NCI-H1092 treated with DMSO at 0.1 percent for 48 hours (cell line): ENCODE measurements around the gene ZNHIT1.

Experiments used
- DNase-seq: peaks from one replicate; lab custom pipeline; 2025; lab: John Stamatoyannopoulos, UW

Gene ZNHIT1

DNA sequence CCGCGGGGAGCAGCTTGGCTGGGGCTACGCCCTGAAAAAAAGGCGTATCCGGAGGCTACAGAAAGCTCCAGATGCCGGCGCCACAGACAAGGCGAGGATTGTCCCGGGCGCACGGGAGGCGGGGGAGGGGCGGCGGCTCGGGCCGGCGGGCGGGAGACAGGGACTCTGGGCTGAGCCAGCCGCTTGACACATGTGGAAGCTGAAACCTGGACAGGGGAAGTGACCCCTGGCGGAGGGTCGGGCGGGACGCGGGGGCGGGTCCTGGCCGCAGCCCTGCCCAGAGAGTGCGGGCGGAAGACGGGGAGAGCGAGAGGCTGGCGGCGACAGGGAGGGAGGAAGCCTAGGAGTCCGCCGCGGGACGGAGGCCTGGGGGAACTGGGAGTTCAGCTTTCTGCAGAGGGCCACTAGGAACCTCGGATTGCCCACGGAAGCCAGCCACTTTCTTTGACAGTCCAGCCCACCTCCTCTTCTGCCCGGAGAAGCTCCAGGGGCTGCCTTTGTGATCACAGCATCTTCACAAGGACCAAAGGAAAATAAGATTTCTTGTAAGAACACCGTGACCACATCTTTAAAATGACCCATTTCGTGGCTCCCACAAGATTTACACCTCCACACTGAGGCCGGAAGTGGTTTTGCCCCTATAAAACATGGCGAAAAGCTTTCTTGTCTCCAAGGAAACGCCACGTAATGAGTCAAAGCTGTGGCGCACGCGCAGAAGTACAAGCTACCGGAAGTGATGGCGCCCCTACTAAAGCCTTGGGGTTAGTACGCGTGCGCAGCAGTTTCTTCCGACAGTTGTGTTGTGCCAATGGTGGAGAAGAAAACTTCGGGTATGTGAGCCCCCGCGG lies at the start of gene ZNHIT1, which contains the start of gene PLOD3:
ZNHIT1 (plus strand) TSS at position 778 of the 848 bp plus-strand sequence; CDS start at position 809, 31 bp downstream.
PLOD3 (minus strand) TSS at position 194 of the 848 bp plus-strand sequence. CDS start 307 bp downstream, outside the sequence.
- DNase-seq, result peak; percentile 99

- no peak for DNase-seq
These were observed 49.4 kb upstream of the ZNHIT1 start for GRCh38 chr7:101168412-101169049.

- no peak for DNase-seq
These were observed 48.7 kb upstream of the ZNHIT1 start for GRCh38 chr7:101169110-101169837.

GRCh38 chr7:101169838-101170551 lies 48.0 kb upstream of the ZNHIT1 start:
- DNase-seq, result peak; percentile 69

DNA sequence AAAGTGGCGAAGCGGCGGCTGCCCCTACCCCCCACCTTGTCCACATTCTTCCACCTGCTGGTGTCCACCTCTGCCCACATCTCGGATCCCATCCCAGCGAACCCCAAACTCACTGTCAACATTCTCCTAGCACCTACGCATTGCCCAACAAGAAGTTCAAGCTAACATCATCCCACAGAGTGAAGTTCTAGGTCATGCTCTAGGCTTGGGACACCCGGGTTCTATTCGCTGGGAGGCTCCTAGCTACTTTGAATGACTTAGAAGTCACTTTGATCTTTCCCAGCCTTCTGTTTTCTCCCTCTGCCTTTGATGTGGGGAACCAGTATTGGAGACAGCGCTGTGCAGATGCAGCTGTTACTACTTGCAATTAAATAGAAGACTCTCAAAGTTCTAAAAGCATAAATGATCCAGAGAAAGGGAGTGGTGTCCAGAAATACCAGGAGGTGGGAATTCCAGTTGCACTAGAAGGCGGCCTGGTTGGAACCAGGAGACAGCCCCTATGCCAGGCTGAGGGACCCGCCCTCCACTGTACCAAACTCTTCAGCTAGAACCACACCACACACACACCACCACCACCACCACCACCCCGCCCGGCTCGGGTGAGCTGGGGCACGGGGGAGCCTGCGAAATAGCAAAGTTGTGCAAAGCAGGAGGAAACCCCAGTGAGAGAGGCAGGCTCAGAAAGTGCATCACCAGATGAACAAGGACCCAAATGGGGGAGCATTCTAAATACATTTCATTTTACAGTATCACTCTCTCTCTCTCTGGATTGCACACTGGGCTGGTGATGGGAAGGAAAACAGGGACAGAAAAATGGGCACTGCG lies 47.1 kb upstream of the ZNHIT1 start:
- no peak for DNase-seq

- no peak for DNase-seq
These were observed 46.5 kb upstream of the ZNHIT1 start for GRCh38 chr7:101171442-101171837.

DNA sequence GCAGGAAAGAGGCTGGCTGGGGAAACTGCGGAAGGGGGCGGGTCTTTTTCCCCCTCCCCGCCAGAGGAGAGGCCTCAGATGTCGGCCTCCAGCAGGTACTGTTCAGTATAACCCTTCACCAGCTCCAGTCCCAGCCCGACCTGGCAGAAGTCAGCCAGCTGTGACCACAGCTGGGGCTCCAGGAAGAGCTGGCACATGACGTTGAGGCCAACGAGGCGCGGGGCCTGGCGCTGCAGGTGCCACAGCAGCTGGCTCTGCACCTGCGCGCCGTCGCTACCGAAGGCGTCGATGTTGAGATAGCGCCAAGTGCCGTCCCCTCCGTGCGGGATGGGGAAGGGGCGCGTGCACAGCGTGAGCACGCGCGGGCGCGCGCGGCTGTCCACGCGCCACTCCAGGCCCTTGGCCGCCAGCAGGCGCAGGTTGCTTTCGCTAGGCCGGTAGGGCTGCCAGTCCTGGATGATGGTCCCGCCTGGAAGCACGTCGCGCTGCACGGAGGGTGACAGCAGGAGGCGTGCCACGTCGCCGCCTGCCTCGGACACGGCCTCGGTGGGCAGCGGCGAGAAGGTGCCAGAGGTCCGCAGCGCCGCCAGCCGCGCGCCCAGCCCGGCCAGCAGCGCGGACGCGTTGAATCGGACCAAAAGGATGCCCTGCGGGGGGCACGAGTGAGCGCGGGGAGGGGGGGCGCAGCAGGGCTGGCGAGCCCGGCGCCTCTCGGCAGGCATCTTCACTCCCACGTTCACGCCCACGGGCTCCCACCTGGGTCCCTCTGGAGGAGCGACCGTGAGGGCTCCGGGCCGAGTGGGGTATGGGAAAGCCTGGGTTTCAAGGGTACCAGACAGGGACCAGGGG lies 45.7 kb upstream of the ZNHIT1 start:
- DNase-seq, result peak; percentile 53

- DNase-seq, result peak; percentile 92
These were observed 44.9 kb upstream of the ZNHIT1 start for GRCh38 chr7:101172854-101173751.

- no peak for DNase-seq
These were observed 44.2 kb upstream of the ZNHIT1 start for GRCh38 chr7:101173752-101174244.

DNA sequence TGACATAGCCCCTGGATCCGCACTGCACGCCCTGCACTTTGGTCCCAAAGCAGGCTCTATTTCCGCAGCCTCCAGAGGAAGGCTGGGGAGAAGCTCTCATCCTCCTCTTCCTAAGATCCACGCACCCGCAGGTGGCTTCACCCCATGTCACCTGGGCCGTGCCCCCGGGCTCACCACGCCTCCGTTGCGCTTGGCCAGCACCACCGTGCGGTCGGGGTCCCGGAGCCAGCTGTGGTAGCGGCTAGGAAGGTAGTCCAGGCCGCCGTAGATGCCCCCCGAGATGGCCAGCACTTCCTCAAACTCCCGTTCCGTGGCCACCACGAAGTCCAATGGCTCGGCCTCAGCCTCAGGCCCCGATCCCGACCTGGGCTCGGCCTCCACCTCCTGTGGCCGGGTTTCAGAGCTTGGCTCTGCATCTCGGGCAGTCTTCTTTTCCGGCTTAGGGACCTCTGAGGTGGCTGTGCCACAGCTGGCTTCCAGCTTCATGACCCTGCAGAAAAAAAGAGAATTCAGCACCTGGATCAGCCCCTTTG lies 43.6 kb upstream of the ZNHIT1 start:
- DNase-seq, result no peak

- no peak for DNase-seq
These were observed 42.3 kb upstream of the ZNHIT1 start for GRCh38 chr7:101175664-101176063.

DNA sequence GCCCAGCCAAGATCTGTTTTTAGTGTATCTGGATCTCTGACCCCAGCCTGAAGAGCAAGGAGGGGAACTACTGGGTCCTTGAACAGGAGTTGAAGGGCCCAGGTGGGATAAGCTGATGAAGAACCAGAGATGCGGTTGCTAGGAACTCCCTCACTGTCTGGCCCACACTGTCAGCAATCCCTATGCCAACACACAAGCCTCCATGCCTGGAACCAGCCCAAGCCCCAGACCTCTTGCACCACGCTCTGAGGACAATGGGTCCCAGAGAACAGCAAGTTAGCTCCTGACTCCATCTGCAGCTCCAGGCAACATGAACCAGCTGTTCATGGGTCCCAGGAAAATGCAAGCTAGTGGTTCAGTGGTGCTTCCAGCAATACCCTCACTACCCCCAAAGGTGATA lies 40.3 kb upstream of the ZNHIT1 start:
- DNase-seq, result no peak

DNA sequence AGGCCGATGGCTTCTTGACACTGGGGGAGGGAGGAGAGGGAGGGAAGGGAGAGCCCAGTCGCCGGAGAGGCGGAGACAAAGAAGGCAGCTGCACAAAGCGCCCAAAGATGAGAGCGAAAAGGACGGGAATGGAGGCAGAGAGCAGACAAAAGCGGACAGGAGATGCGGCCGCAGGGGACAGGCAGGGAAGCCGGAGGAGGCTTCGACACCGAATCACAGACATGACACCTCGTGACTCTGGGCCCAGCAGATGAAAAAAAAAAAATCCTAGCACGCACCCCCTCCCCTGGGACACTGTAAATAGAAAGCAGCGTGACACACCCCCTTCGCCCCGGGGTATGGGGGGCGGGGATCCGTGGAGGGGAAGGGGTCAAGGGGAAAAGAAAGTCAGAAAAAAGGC lies 38.8 kb upstream of the ZNHIT1 start:
- peak; percentile 61 for DNase-seq

DNA sequence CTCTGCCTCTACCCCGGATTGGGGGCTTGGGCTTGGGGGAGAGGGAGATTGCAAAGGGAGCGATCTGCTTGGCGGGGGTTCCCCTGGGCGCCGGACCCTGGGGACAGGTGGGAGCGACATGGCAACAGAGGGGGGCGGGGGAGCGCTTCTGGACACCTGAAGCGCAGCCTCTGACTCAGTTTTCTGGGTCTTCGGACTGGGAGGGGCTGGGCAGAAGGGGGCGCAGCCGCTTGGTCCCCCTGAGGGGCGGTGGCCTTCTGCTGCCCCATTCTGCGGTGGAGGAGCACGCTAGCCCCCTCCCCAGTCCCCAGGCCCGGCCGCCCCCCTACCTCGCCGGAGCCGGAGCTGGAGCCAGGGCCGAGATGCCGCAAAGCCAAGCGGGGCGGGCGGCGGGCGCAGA lies 38.3 kb upstream of the ZNHIT1 start:
- no peak for DNase-seq

DNA sequence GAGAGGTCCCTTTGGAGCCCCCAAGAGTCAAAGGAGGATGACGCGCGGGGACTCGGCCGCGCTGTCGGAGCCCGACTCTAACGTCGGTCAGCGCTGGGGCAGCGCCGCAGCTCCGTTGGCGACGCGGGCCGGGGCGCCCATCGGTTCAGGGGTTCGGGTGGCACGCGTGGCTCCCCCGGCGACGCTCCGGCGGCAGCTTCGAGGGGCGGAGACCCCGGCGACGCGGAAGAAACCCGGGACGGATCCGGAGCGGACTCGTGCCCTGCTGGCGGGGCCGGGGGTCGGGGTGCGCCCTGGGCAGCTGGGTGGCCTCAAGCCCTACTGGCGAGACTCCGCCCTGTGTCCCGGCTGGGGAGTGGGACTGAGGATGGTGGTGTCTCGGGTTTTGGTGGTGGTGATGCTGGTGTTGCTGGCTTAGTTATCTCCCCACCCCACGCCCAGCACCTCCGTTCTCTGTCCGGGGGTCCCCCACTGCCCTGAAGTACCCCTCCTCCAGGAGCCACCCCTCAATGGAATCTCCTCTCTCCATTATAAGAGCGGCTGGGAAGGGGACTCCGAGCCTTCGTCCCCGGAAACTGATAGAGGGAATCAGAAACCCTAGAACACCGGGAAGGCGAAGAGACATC lies 37.7 kb upstream of the ZNHIT1 start, which contains the start of gene NAT16:
NAT16 (minus strand) TSS at position 164 of the 626 bp plus-strand sequence. CDS start 5,486 bp downstream, outside the sequence.
- no peak for DNase-seq

- DNase-seq, result no peak
These were observed 32.6 kb upstream of the ZNHIT1 start for GRCh38 chr7:101185258-101185839.

GRCh38 chr7:101186194-101186593 lies 31.8 kb upstream of the ZNHIT1 start:
- no peak for DNase-seq
